Sigmoid colon (tissue), 4 donors: ENCODE data around the gene TLE2.

ENCODE experiments used
- POLR2A ChIP-seq, 2 donors: fragments of 450-650 bp; IDR thresholded peaks; one replicate each; pipeline ENCODE4 v1.6.1; 2016; ENCODE audit warnings: antibody characterized with exemption in 2 of 2, mild to moderate bottlenecking in 2 of 2, moderate library complexity in 2 of 2
- POLR2AphosphoS5 ChIP-seq, 4 donors: sonication (generic); formaldehyde crosslinking; IDR thresholded peaks; one replicate each; pipeline ENCODE4 v1.6.1; 2017; ENCODE audit warnings: antibody characterized with exemption in 4 of 4
- TF ChIP-seq, protein P1 (sequence below), 4 experiments: fragments of 450-650 bp in 3 of 4; fragments of 200-600 bp in 1 of 4; IDR thresholded peaks; one replicate each; pipeline ENCODE4 v1.5.1; 2016 to 2019; ENCODE audit warnings: antibody characterized with exemption in 4 of 4, mild to moderate bottlenecking in 3 of 4, moderate library complexity in 2 of 4

DNA sequence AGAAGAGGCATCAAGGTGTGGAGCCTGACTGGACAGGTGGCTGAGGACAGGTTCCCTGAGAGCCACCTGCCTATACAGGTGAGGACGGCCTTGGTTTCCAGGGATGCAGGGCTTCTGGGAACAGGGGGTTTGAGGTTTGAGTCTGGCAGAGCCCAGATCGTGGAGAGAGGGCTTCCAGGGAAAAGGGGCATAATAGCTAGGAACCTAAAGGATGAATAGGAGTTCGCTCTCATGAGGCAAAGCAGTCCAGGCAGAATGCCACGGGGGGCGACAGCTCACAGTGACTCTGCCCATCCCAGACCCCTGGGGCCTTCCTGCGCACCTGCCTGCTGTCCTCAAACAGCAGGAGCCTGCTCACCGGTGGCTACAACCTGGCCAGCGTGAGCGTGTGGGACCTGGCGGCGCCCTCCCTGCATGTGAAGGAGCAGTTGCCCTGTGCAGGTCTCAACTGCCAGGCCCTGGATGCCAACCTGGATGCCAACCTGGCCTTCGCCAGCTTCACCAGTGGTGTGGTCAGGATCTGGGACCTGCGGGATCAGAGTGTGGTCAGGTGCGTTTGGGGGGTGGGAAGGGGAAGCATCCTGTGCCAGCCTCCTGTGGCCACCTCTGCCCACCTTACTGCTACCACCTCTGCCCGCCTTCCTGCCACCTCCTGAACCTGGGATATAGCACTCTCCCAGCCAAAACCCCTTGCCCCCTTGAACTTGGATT, 39.7 kb downstream of the TLE2 start:
- no peak for TF ChIP-seq POLR2AphosphoS5 (IDR thresholded peaks at IDR 0.05)
- TF ChIP-seq, protein P1, sequence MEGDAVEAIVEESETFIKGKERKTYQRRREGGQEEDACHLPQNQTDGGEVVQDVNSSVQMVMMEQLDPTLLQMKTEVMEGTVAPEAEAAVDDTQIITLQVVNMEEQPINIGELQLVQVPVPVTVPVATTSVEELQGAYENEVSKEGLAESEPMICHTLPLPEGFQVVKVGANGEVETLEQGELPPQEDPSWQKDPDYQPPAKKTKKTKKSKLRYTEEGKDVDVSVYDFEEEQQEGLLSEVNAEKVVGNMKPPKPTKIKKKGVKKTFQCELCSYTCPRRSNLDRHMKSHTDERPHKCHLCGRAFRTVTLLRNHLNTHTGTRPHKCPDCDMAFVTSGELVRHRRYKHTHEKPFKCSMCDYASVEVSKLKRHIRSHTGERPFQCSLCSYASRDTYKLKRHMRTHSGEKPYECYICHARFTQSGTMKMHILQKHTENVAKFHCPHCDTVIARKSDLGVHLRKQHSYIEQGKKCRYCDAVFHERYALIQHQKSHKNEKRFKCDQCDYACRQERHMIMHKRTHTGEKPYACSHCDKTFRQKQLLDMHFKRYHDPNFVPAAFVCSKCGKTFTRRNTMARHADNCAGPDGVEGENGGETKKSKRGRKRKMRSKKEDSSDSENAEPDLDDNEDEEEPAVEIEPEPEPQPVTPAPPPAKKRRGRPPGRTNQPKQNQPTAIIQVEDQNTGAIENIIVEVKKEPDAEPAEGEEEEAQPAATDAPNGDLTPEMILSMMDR (IDR thresholded peaks at IDR 0.05), result no peak
- no peak for TF ChIP-seq POLR2A (IDR thresholded peaks at IDR 0.05)
